Stomach (tissue), 4 donors: ENCODE measurements around the gene THADA.

Experiments
- POLR2A ChIP-seq, 4 donors: fragments of 450-650 bp; IDR thresholded peaks; one replicate each; pipeline ENCODE4 v1.6.1; 2016; ENCODE audit warnings: antibody characterized with exemption in 4 of 4, control low read depth in 2 of 4, mild to moderate bottlenecking in 1 of 4, moderate library complexity in 1 of 4
- POLR2AphosphoS5 ChIP-seq, 3 donors: sonication (generic); formaldehyde crosslinking; IDR thresholded peaks; one replicate each; pipeline ENCODE4 v1.6.1; 2016; ENCODE audit warnings: antibody characterized with exemption in 3 of 3
- TF ChIP-seq, protein P1 (sequence below), 7 experiments: fragments of 450-650 bp in 4 of 7; fragments of 200-600 bp in 3 of 7; sonication (generic) in 3 of 7; IDR thresholded peaks; one replicate each; pipeline ENCODE4 v1.5.1; 2016 to 2019; ENCODE audit warnings: antibody characterized with exemption in 7 of 7, control low read depth in 2 of 7, mild to moderate bottlenecking in 1 of 7

DNA sequence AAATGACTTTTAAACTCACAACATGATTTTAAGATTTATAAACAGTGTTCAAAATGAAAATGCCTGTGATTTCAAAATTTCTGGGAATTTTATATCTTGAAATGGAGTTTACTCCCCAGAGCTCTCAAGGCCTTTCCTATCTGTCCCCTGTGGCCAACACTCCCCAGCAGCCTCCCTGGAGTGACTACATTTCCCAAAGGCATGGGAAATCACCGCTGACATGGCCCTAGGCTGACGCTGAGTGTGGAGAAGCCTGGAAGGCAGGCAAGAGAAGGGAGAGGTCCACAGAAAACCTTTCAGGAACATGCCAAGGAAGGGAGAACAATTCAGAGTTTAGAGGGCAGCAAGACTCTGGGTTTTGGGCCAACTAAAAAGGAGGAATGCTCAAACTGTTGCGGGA is 349.2 kb downstream of the THADA start:
- TF ChIP-seq, protein P1, sequence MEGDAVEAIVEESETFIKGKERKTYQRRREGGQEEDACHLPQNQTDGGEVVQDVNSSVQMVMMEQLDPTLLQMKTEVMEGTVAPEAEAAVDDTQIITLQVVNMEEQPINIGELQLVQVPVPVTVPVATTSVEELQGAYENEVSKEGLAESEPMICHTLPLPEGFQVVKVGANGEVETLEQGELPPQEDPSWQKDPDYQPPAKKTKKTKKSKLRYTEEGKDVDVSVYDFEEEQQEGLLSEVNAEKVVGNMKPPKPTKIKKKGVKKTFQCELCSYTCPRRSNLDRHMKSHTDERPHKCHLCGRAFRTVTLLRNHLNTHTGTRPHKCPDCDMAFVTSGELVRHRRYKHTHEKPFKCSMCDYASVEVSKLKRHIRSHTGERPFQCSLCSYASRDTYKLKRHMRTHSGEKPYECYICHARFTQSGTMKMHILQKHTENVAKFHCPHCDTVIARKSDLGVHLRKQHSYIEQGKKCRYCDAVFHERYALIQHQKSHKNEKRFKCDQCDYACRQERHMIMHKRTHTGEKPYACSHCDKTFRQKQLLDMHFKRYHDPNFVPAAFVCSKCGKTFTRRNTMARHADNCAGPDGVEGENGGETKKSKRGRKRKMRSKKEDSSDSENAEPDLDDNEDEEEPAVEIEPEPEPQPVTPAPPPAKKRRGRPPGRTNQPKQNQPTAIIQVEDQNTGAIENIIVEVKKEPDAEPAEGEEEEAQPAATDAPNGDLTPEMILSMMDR (IDR thresholded peaks at IDR 0.05) = no peak
- no peak for TF ChIP-seq POLR2AphosphoS5 (IDR thresholded peaks at IDR 0.05)
- no peak for TF ChIP-seq POLR2A (IDR thresholded peaks at IDR 0.05)
